Kidney capillary endothelial cell (primary cell): Measurements from ENCODE around the gene TBC1D17.

Source experiments
- DNase-seq: peaks from one replicate; pipeline ENCODE4 v3.0.0-alpha.2; 2018; ENCODE audit warnings: low spot score

Gene TBC1D17

GRCh38 chr19:49894011-49894664 lies 16.6 kb downstream of the TBC1D17 start:
- no peak for DNase-seq

GRCh38 chr19:49894879-49895565 lies 17.5 kb downstream of the TBC1D17 start:
- DNase-seq, result no peak

GRCh38 chr19:49895566-49896297 lies 18.2 kb downstream of the TBC1D17 start:
- DNase-seq, result no peak

GRCh38 chr19:49896863-49897621 lies 19.5 kb downstream of the TBC1D17 start, which contains the start of gene IL4I1:
Gene IL4I1, minus strand, starts transcription at chr19:49896887. Its CDS starts 727 bp downstream, at chr19:49896160.
- peak; percentile 48 for DNase-seq

- no peak for DNase-seq
These were observed 26.6 kb downstream of the TBC1D17 start for GRCh38 chr19:49904136-49904535.

GRCh38 chr19:49906879-49907564 lies 29.5 kb downstream of the TBC1D17 start:
- DNase-seq, result no peak

- no peak for DNase-seq
These were observed 30.4 kb downstream of the TBC1D17 start for GRCh38 chr19:49907745-49908446.

GRCh38 chr19:49908480-49909420 lies 31.2 kb downstream of the TBC1D17 start:
- no peak for DNase-seq

GRCh38 chr19:49910179-49910578 lies 32.7 kb downstream of the TBC1D17 start:
- DNase-seq, result no peak

GRCh38 chr19:49911381-49912145 lies 34.1 kb downstream of the TBC1D17 start:
- no peak for DNase-seq

- DNase-seq, result no peak
These were observed 35.6 kb downstream of the TBC1D17 start for GRCh38 chr19:49912965-49913685.

- DNase-seq, result no peak
These were observed 36.2 kb downstream of the TBC1D17 start for GRCh38 chr19:49913720-49914119.

GRCh38 chr19:49915271-49915670 lies 37.8 kb downstream of the TBC1D17 start:
- DNase-seq, result no peak

- no peak for DNase-seq
These were observed 39.6 kb downstream of the TBC1D17 start for GRCh38 chr19:49916839-49917733.

- no peak for DNase-seq
These were observed 40.6 kb downstream of the TBC1D17 start for GRCh38 chr19:49918089-49918488.

GRCh38 chr19:49920624-49921363 lies 43.3 kb downstream of the TBC1D17 start:
- no peak for DNase-seq
